Stimulated activated naive CD8-positive, alpha-beta T cell treated with anti-CD3 and anti-CD28 coated beads, Interleukin-15, Interleukin-2, amounts not matched to agents 100 U/mL and 50 U/mL, for 24 hours (primary cell): ENCODE results near the gene E2F8.
"Not testable (repeated sequence)": the region's sequence is repeated elsewhere in the genome, so short reads cannot be mapped to it uniquely, and the experiment has no call there.

Source experiments
- ATAC-seq: fragments of 150-1000 bp; cut with Tn5 transposase; one replicate; pipeline ENCODE4 v1.10.0; 2021
- DNase-seq: peaks from one replicate; pipeline ENCODE4 v3.0.0; 2021

E2F8 gene

DNA sequence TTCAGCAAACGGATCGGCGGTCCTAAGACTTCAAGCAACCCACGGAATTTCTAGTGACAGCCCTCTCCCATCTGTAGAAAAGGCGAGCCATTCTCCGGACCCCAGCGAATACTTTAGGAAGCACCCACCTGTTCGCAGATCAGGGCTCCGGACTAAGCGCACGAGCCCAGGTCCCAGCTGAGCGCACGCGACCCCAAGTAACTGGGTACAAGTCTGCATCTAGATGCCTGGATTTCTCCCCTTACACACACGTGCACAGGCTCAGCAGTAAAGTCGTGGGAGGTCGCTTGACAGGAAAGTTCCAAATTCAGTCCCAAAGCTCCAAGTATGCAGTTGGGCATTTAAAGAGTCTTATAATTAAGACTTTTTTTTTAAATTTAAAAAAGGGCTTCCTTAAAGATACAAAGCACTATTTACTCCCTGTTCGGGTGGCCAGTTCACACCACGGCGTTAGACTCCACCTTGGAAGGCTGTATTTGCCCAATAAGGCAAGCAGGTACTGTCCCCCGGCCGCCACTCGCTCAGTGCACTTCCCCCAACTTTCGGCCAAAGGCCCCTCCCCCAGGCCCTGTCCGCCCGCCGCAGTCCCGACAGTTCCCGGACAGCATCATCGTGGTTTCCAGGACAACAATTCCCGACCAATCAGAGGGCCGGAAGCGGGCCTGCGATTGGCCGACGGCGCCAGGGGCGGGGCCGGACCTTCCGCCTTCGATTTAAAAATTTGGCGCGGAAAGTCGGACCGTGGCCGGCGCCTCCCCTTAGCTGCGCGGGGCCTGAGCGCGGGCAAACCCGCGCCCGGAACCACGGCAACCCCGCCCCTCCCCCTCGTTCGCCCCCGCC lies at the start of gene E2F8:
Gene E2F8 (minus strand): TSS at position 526 of the 840 bp plus-strand sequence. CDS start 824 bp downstream, outside the sequence.
- peak; percentile 93 for DNase-seq
- ATAC-seq: peak; percentile 91

GRCh38 chr11:19290356-19290755 lies 49.6 kb upstream of the E2F8 start:
- no peak for ATAC-seq

DNA sequence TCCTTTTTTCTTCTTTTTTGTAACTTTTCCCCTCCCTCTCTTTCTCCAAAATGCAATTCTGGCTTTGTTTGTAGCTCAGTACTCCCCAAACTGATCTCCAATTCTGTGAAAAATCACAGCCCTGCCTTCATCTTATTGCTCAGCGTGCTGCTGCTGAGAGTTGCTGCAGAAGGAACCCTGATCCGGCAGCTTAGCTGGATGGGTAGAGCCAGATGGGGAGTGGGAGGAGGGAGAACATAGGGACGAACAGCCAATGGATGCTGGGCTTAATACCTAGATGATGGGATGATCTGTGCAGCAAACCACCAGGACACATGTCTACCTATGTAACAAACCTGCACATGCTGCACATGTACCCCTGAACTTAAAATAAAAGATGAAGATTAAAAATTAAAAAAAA lies 47.5 kb upstream of the E2F8 start:
- DNase-seq (no peak), ATAC-seq (no peak)

More at GRCh38 chr11:19290356-19290755, 49.6 kb upstream of the E2F8 start:
- DNase-seq: no peak

- ATAC-seq (no peak), DNase-seq (no peak)
Measured at GRCh38 chr11:19286411-19286810, 45.7 kb upstream of the E2F8 start.

GRCh38 chr11:19284881-19285280 lies 44.1 kb upstream of the E2F8 start:
- DNase-seq: no peak
- ATAC-seq: no peak

DNA sequence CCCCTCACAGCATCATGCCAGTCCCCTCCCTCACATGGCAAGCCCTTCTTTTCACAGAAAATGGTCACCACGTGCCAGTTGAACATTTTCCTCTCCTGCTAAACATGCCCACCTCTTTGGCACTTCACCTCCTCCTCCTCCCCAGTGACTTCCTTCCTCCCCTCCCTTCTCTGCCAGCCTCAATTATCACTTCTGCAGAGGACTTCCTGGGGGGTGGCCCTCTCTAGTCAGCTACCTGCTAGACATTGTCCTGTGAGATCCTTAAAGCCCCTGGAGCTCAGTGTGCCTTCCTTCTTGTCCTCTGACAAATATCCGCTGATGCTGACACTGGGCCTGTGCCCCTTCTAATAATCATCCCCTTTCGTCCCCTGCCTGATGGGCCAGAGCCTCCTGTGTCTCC lies 43.2 kb upstream of the E2F8 start:
- DNase-seq: no peak
- ATAC-seq: no peak

- DNase-seq (no peak), ATAC-seq (no peak)
Measured at GRCh38 chr11:19281555-19281954, 40.8 kb upstream of the E2F8 start.

DNA sequence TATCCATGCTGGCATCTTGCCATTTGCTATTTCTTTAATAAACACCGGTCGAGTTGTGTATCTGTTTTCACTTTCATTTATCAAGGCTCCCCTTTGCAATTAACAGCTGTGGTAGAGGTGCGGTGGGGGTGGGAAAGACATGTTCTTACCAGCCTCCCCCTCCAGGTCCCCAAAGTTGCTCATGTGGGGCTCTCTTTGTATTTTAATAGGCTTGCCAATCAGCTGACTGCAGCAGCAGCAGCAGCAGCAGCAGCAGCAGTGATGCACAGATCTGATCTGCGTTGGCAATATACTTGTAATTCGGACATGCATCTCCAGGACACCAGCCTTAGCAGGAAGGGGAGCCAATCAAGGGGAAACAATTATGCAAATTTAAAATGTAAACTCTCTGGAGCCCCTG lies 40.3 kb upstream of the E2F8 start:
- no peak for DNase-seq
- no peak for ATAC-seq

DNA sequence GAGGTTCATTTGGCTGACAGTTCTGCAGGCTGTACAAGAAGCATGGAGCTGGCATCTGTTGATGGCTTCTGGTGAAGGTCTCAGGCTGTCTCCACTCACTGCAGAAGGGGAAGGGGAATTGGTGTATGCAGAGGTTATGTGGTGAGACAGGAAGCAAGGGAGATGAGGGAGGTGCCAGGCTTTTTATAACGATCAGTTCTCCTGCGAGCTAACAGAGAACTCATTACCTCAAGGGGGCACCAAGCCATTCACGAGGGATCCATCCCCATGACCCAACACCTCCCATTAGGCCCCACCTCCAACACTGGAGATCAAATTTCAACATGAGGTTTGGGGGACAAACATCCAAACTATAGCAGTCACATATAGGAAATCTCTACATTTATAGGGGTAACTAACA lies 38.7 kb upstream of the E2F8 start:
- no peak for ATAC-seq

GRCh38 chr11:19276859-19277808 lies 36.4 kb upstream of the E2F8 start:
- no peak for ATAC-seq
- DNase-seq: no peak

More for the DNA sequence above, 38.7 kb upstream of the E2F8 start:
- no peak for DNase-seq

DNA sequence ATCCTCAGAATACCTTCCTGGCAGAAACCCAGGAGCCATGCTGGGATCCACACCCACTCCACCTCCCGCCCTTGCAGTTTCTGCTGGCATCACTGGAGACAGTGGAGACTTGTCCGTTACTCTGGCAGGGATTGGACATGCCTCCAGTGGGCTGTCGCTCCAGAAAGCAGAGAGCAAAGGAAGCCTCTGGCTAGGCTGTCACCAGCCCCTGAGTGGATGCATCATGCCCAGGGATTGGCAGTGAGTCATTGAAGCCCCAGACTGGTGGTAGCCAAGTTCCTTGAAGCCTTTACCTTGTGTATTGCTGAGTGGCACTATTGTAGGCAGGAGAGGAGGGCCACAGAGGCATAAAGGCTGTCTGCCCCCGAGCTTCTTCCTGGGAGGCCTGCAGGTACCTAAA lies 34.8 kb upstream of the E2F8 start:
- no peak for DNase-seq
- no peak for ATAC-seq

DNA sequence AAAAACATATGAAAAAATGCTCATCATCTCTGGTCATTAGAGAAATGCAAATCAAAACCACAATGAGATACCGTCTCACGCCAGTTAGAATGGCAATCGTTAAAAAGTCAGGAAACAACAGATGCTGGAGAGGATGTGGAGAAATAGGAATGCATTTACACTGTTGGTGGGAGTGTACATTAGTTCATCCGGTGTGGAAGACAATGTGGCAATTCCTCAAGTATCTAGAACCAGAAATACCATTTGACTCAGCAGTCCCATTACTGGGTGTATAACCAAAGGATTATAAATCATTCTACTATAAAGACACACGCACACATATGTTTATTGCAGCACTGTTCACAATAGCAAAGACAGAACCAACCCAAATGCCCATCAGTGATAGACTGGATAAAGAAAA lies 32.5 kb upstream of the E2F8 start:
- DNase-seq, ATAC-seq: not testable (repeated sequence)

- ATAC-seq (no peak), DNase-seq (no peak)
Measured at GRCh38 chr11:19268909-19269308, 28.2 kb upstream of the E2F8 start.

- no peak for DNase-seq
- ATAC-seq: no peak
Measured at GRCh38 chr11:19267567-19267966, 26.8 kb upstream of the E2F8 start.

DNA sequence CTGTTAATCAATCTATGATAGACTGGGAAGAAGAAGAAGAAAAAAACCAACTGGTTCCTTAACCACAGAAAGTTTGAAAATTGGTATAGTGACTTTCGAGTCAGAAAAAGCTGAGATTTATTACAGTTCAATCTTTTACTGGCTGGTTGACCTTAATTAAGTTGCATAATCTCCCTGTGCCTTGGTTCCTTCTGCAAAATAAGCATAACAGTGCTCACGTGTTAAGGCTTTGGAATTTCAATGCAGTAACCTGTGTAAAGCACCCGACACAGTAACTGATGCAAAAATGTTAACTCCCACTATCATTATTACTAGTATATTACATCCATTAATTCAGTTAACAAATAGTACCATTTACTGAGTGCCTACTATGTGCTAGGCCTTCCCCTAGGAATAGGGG lies 22.6 kb upstream of the E2F8 start:
- DNase-seq: no peak
- no peak for ATAC-seq

DNA sequence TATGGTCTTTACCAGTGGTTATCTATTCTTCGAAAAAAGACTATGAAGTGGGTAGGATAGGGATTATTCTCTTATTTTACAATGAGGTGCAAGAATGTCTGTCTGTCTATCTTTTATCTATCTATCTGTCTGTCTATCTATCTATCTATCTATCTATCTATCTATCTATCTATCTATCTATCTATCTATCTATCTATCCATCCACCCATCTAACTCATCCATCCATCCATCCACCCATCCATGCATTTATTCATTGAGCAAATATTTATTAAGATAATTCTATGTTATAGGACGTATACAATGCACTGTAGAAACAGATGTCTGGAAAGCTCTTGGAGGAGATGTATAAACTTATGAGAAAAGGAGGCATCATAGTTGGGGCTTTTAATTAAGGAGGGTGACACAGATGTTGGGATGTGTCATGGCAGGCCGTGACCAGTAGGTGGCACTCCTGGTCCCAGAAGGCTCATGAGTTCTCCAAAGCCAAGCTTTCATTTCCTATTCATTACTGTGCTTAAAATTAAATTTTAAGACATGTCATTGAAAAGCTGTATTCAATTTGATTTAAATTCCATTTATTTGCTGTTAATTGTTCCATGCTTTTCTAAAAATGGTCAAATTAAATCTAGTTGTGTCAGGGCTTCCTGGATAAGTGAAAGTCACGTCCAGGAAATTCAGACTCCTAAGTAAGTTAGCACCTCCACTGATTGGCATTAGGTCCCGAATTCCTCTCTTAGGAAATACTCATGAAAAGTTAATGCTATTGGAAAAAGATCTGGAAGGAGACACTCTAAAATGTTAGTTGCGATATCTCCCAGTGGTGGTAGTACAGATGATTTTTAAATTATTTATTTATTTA lies 19.0 kb upstream of the E2F8 start:
- peak; percentile 73 for DNase-seq
- ATAC-seq: peak; percentile 63

GRCh38 chr11:19258641-19259230 lies 18.0 kb upstream of the E2F8 start:
- DNase-seq: no peak
- no peak for ATAC-seq

DNA sequence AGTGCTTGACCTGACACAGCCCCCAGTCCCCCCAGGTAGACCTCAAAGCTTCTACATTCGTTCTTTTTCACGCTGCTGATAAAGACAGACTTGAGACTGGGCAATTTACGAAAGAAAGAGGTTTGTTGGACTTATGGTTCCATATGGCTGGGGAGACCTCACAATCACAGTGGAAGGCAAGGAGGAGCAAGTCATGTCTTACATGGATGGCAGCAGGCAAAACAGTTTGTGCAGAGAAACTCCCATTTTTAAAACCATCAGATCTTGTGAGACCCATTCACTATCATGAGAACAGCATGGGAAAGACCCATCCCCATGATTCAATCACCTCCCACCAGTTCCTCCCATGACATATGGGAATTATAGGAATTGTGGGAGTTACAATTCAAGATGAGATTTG lies 13.7 kb upstream of the E2F8 start:
- DNase-seq, ATAC-seq: not testable (repeated sequence)

DNA sequence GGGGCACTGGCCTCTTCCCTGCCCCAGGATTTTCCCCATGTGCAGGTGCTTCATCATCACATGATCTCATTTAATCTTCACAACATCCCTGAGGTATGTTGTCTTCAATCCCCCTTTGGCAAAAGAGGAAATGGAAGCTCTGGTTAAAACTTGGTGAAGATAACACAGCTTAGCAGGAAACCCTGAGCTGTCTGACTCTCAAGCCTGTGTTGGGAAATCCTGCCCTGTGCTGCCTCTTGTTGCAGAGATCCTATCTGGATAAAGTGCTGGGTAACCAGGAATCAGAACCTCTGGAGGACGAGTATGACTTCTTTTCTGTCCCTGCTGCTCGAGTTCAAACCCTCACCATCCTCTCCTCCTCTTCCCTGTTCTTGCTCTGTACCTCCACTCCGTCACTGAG lies 13.1 kb upstream of the E2F8 start:
- ATAC-seq: no peak
- DNase-seq: no peak

DNA sequence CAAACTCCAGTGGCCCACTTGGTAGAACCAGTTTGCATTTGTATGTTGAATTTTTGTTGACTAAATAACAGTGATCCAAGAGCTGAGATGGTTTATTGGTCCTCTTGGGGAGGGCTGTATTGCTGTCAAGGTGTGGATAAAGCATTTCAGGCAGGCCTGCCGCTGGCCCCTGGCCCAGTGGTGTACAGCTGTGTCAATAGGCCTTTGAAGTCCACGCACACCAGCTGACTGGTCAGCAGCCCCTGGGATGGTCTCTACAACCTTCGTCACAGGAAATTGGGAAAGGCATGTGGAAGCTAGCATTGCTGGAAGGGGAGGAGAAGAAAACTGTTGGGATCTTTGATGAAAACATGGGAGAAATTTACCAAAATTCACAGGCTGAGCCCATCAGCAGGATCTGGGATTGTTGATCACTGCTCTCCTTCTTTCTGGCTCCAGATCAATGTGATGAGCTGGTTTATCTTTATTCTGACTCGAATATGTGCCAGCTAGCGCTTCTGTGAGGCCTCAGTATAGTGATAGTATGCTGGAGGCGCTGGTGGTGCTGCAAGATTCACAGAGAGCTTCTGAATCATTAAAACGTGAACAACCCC lies 12.5 kb upstream of the E2F8 start:
- no peak for DNase-seq
- ATAC-seq: no peak
